ENCODE results near the gene CDH1. TPM values are rescaled to one million over a fixed set of nuclear protein-coding genes. Genes with fewer than 3 reads are reported as not detected.
A peak's percentile ranks its signal among the peaks of the same experiment; 100 is the strongest.

Gene CDH1
- total and polyA plus RNA-seq, 7 experiments from 2014 or later: 0.34 to 1.3 (median 1.2) TPM; not detected in 4

DNA sequence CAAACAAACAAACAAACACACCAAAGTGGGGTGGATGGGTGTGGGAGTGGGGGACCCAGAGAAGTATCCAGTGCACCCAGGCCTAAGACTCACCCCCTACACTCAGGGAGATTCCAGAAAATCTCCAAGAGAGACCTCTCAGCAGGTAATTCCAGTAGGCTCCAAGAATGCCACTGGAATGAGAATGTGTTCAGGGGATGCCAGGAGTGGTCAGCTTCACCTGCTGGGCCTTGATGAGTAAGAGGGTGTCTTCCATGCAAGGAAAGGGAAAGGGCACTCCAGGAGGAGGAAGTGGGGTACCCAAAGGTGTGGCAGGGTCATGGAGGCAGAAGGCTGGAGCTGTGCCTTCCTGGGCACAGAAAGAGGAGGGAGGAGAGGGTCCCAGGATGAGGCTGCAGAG, 9.9 kb downstream of the CDH1 start:
- Histone ChIP-seq H3K9me3 (ENCODE audit: control insufficient read depth in 2 of 3, low read length in 3 of 3) (no peaks in the 10 kb centered on the region), H3K4me1 (ENCODE audit: control insufficient read depth in 2 of 2, insufficient read depth in 2 of 2, low read length in 2 of 2) (no peaks in the 10 kb centered on the region), H3K27me3 (ENCODE audit: control insufficient read depth in 2 of 2, insufficient read depth in 2 of 2, low read length in 2 of 2) (no peaks in the 10 kb centered on the region), H3K36me3 (ENCODE audit: control insufficient read depth in 2 of 3, insufficient read depth in 3 of 3, low read length in 3 of 3) (no peaks in the 10 kb centered on the region), H3K4me3 (ENCODE audit: low read length) (no peak overlapping the region), H3K27ac (ENCODE audit: low read depth, low read length) (no peak overlapping the region)
- peaks cover 0 to 11% (median 0%) of the 10 kb centered on the region in 5 donors for H3K27me3 Mint-ChIP-seq
- ATAC-seq: no peak
- intact Hi-C loops (cut with micrococcal nuclease): no loop called here
- H3K9me3 Mint-ChIP-seq: no peaks in the 10 kb centered on the region
- no peaks in the 10 kb centered on the region for H3K36me3 Mint-ChIP-seq
- no peak for DNase-seq
- H3K4me3 Mint-ChIP-seq: no peak overlapping the region
- H3K4me1 Mint-ChIP-seq: peaks cover 0 to 3% (median 0%) of the 10 kb centered on the region in 7 donors
- CTCF ChIA-PET: no interaction called here
- POLR2A ChIA-PET: no interaction called here
- no peak overlapping the region for H3K27ac Mint-ChIP-seq

DNA sequence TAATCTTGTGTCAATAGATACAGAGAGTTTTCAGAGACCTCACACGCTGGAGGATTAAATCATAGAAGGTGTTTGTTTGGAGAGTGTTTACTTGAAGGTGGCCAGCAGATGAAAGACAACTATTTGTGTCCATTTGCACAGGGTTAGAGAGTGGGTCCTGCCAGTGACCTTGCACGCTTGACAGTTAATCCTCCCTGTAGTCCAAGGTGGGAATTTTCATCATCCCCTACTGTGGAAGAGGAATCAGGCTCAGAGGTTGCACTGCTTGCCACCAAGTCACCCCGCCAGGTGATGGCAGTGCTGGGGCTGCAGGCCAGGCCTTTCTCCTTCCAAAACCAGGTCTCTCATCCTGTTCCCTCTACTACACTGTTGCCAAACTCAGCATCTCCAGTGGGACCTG, 12.3 kb downstream of the CDH1 start:
- DNase-seq: no peak
- POLR2A ChIA-PET: no interaction called here
- intact Hi-C loops (cut with micrococcal nuclease): no loop called here
- Mint-ChIP-seq H3K4me3 (no peak overlapping the region), H3K27me3 (peaks cover 0 to 4% (median 0%) of the 10 kb centered on the region in 5 donors), H3K36me3 (no peaks in the 10 kb centered on the region), H3K4me1 (peaks cover 0 to 13% (median 0%) of the 10 kb centered on the region in 7 donors), H3K9me3 (no peaks in the 10 kb centered on the region), H3K27ac (no peak overlapping the region)
- no peak for ATAC-seq
- Histone ChIP-seq H3K9me3 (ENCODE audit: control insufficient read depth in 2 of 3, low read length in 3 of 3) (no peaks in the 10 kb centered on the region), H3K27ac (ENCODE audit: low read depth, low read length) (no peak overlapping the region), H3K4me1 (ENCODE audit: control insufficient read depth in 2 of 2, insufficient read depth in 2 of 2, low read length in 2 of 2) (peaks cover 0 to 10% of the 10 kb centered on the region in 2 donors), H3K4me3 (ENCODE audit: low read length) (no peak overlapping the region), H3K27me3 (ENCODE audit: control insufficient read depth in 2 of 2, insufficient read depth in 2 of 2, low read length in 2 of 2) (no peaks in the 10 kb centered on the region), H3K36me3 (ENCODE audit: control insufficient read depth in 2 of 3, insufficient read depth in 3 of 3, low read length in 3 of 3) (no peaks in the 10 kb centered on the region)
- CTCF ChIA-PET: no interaction called here

DNA sequence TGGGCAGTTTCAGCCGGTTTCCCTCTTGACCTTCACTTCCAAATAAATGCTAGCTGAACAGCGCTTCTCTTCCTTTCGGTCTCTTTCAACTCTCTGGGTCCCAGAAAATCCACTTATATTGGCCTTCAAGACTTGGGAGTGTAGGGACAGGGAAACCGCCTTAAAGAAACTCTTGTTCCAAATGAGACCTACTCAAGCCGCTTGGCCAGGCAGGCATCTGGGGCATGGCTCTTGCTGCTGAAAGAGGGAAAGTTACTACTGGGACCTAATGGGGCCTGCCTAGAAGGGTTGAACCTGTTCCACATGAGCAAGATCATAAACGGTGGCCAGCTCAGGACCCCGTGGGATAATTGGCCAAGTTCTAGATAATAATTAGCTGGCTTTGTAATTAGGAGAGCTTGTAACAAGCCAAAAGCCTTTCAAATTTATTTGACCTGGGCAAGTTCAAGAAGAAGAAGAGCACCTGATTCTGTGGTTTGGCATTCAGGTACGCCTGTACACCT, 13.2 kb downstream of the CDH1 start:
- Mint-ChIP-seq H3K27me3 (peaks cover 0 to 4% (median 0%) of the 10 kb centered on the region in 5 donors), H3K27ac (no peak overlapping the region), H3K4me1 (peaks cover 0 to 18% (median 0%) of the 10 kb centered on the region in 7 donors), H3K4me3 (no peak overlapping the region), H3K36me3 (no peaks in the 10 kb centered on the region), H3K9me3 (no peaks in the 10 kb centered on the region)
- no peak overlapping the region for H3K27ac ChIP-seq (ENCODE audit: low read depth, low read length)
- H3K9me3 ChIP-seq (ENCODE audit: control insufficient read depth in 2 of 3, low read length in 3 of 3): no peaks in the 10 kb centered on the region
- no peak for ATAC-seq
- H3K36me3 ChIP-seq (ENCODE audit: control insufficient read depth in 2 of 3, insufficient read depth in 3 of 3, low read length in 3 of 3): no peaks in the 10 kb centered on the region
- POLR2A ChIA-PET: no interaction called here
- H3K27me3 ChIP-seq (ENCODE audit: control insufficient read depth in 2 of 2, insufficient read depth in 2 of 2, low read length in 2 of 2): no peaks in the 10 kb centered on the region
- CTCF ChIA-PET: no interaction called here
- no peak for DNase-seq
- H3K4me1 ChIP-seq (ENCODE audit: control insufficient read depth in 2 of 2, insufficient read depth in 2 of 2, low read length in 2 of 2): peaks cover 0 to 10% of the 10 kb centered on the region in 2 donors
- intact Hi-C loops (cut with micrococcal nuclease): no loop called here
- H3K4me3 ChIP-seq (ENCODE audit: low read length): no peak overlapping the region

DNA sequence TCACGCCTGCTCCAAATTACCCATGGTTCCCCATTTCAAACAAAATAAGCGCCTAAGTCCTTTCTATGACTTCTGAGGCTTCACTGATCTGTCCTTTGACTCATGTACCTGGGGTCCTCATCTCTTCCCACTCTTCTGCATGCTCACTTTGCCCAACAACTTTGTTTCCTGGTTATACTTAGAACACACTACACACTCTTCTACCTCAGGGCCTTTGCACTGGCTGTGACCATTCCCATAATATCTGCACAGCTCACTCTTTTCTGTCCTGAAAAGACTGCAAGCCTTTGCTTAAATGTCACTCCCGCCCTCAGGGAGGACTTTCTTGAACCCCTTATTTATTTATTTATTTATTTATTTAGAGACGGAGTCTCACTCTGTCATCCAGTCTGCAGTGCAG, 14.1 kb downstream of the CDH1 start:
- Mint-ChIP-seq H3K4me3 (no peak overlapping the region), H3K27me3 (peaks cover 0 to 4% (median 0%) of the 10 kb centered on the region in 5 donors), H3K4me1 (peaks cover 0 to 25% (median 0%) of the 10 kb centered on the region in 7 donors), H3K27ac (no peak overlapping the region), H3K9me3 (no peaks in the 10 kb centered on the region), H3K36me3 (no peaks in the 10 kb centered on the region)
- Histone ChIP-seq H3K9me3 (ENCODE audit: control insufficient read depth in 2 of 3, low read length in 3 of 3) (no peaks in the 10 kb centered on the region), H3K36me3 (ENCODE audit: control insufficient read depth in 2 of 3, insufficient read depth in 3 of 3, low read length in 3 of 3) (no peaks in the 10 kb centered on the region), H3K27ac (ENCODE audit: low read depth, low read length) (no peak overlapping the region), H3K27me3 (ENCODE audit: control insufficient read depth in 2 of 2, insufficient read depth in 2 of 2, low read length in 2 of 2) (no peaks in the 10 kb centered on the region), H3K4me1 (ENCODE audit: control insufficient read depth in 2 of 2, insufficient read depth in 2 of 2, low read length in 2 of 2) (peaks cover 0 to 10% of the 10 kb centered on the region in 2 donors), H3K4me3 (ENCODE audit: low read length) (no peak overlapping the region)
- intact Hi-C loops (cut with micrococcal nuclease): no loop called here
- DNase-seq (no peak), ATAC-seq (no peak)
- ChIA-PET POLR2A (no interaction called here), CTCF (no interaction called here)

DNA sequence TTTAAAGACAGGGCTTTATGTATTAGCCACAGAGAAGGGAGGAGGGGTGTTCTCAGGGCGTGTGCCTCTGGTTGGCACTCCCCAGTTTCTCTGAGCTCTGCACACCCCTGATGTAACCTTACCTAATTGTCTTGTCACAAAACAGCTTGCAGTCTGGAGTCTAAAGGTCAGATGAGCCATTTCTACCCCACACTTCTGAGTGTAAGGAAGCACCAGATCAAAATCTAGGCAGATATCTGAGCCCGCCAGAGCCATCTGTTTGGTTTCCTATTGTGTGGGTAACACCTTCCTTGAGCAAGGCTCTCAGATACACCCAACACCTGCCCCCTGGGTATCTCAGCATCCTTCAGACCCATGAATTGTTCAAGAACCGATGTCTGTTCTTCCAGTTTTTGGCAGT, 15.5 kb downstream of the CDH1 start:
- H3K4me1 Mint-ChIP-seq: peaks cover 0 to 39% (median 0%) of the 10 kb centered on the region in 7 donors
- peaks cover 0 to 10% of the 10 kb centered on the region in 2 donors for H3K4me1 ChIP-seq (ENCODE audit: control insufficient read depth in 2 of 2, insufficient read depth in 2 of 2, low read length in 2 of 2)
- H3K27ac ChIP-seq (ENCODE audit: low read depth, low read length): no peak overlapping the region
- POLR2A ChIA-PET: no interaction called here
- H3K4me3 Mint-ChIP-seq: peak overlapping the region in 1 of 10 donors; percentile 25
- peaks cover 0 to 4% (median 0%) of the 10 kb centered on the region in 5 donors for H3K27me3 Mint-ChIP-seq
- no peaks in the 10 kb centered on the region for H3K27me3 ChIP-seq (ENCODE audit: control insufficient read depth in 2 of 2, insufficient read depth in 2 of 2, low read length in 2 of 2)
- DNase-seq (no peak), ATAC-seq (peak; percentile 58)
- no peak overlapping the region for H3K4me3 ChIP-seq (ENCODE audit: low read length)
- H3K9me3 Mint-ChIP-seq: no peaks in the 10 kb centered on the region
- intact Hi-C loops (cut with micrococcal nuclease): no loop called here
- H3K27ac Mint-ChIP-seq: peak overlapping the region in 1 of 9 donors; percentile 24
- H3K9me3 ChIP-seq (ENCODE audit: control insufficient read depth in 2 of 3, low read length in 3 of 3): no peaks in the 10 kb centered on the region
- no peaks in the 10 kb centered on the region for H3K36me3 Mint-ChIP-seq
- CTCF ChIA-PET: no interaction called here
- no peaks in the 10 kb centered on the region for H3K36me3 ChIP-seq (ENCODE audit: control insufficient read depth in 2 of 3, insufficient read depth in 3 of 3, low read length in 3 of 3)

DNA sequence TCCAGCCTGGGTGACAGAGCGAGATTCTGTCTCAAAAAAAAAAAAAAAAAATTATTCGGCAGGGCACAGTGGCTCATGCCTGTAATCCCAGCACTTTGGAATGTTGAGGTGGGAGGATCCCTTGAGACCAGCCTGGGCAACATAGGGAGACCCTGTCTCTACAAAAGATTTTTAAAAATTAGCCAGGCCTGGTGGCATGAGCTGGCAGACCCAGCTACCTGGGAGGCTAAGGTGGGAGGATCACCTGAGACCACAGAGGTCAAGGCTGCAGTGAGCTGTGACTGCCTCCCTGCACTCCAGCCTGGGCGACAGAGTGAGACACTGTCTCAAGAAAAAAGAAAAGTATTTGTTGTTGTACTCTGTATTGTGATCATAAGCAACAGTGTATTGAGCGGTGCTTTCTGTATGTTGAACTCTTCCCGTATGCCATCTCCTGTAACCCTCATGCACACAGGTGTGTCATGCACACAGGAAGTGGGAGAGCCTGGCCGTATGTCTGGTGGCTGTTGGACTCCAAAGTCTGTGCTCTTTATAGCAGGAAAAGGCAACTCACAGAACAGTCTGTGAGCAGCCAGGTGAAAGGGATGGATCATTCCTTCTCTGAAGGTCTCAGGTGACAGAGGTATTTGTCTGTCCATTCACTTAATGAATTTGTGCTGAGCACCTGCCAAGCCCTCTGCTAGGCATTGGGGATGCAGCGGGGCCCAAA, 17.1 kb downstream of the CDH1 start:
- Histone ChIP-seq H3K9me3 (ENCODE audit: control insufficient read depth in 2 of 3, low read length in 3 of 3) (no peaks in the 10 kb centered on the region), H3K27ac (ENCODE audit: low read depth, low read length) (no peak overlapping the region), H3K36me3 (ENCODE audit: control insufficient read depth in 2 of 3, insufficient read depth in 3 of 3, low read length in 3 of 3) (no peaks in the 10 kb centered on the region), H3K4me1 (ENCODE audit: control insufficient read depth in 2 of 2, insufficient read depth in 2 of 2, low read length in 2 of 2) (peaks cover 0 to 10% of the 10 kb centered on the region in 2 donors), H3K4me3 (ENCODE audit: low read length) (no peak overlapping the region), H3K27me3 (ENCODE audit: control insufficient read depth in 2 of 2, insufficient read depth in 2 of 2, low read length in 2 of 2) (no peaks in the 10 kb centered on the region)
- H3K9me3 Mint-ChIP-seq: no peaks in the 10 kb centered on the region
- H3K36me3 Mint-ChIP-seq: no peaks in the 10 kb centered on the region
- H3K4me3 Mint-ChIP-seq: no peak overlapping the region
- no peak overlapping the region for H3K27ac Mint-ChIP-seq
- intact Hi-C loops (cut with micrococcal nuclease): no loop called here
- ChIA-PET POLR2A (no interaction called here), CTCF (no interaction called here)
- DNase-seq (no peak), ATAC-seq (no peak)
- H3K27me3 Mint-ChIP-seq: peaks cover 0 to under 1% (median 0%) of the 10 kb centered on the region in 5 donors
- peaks cover 0 to 45% (median 0%) of the 10 kb centered on the region in 7 donors for H3K4me1 Mint-ChIP-seq
